Measurements from ENCODE around the gene TTLL11.

TTLL11 gene

GRCh38 chr9:122051351-122052321 lies 41.5 kb downstream of the TTLL11 start:
- TF ChIP-seq GLIS3 (CRISPR knock-in tag; IDR thresholded peaks at IDR 0.05): no peak
- no peak for TF ChIP-seq PPARA (CRISPR knock-in tag; IDR thresholded peaks at IDR 0.05; ENCODE audit: borderline replicate concordance)
- no peak for TF ChIP-seq RARB (CRISPR knock-in tag; IDR thresholded peaks at IDR 0.05)
- TF ChIP-seq ZNF565 (CRISPR knock-in tag; conservative IDR thresholded peaks at IDR 0.05; ENCODE audit: low read depth): no peak
- no peak for TF ChIP-seq ZC3H10 (CRISPR knock-in tag; IDR thresholded peaks at IDR 0.05)
- TF ChIP-seq ZNF70 (CRISPR knock-in tag; IDR thresholded peaks at IDR 0.05): no peak
- TF ChIP-seq TCF4 (CRISPR knock-in tag; IDR thresholded peaks at IDR 0.05; ENCODE audit: borderline replicate concordance): no peak
- TF ChIP-seq CREB5 (CRISPR knock-in tag; IDR thresholded peaks at IDR 0.05; ENCODE audit: low read depth): no peak
- TF ChIP-seq ZFP30 (CRISPR knock-in tag; IDR thresholded peaks at IDR 0.05): no peak
- TF ChIP-seq PATZ1 (CRISPR knock-in tag; IDR thresholded peaks at IDR 0.05; ENCODE audit: borderline replicate concordance): no peak
- TF ChIP-seq ZFP3 (CRISPR knock-in tag; IDR thresholded peaks at IDR 0.05): no peak
- TF ChIP-seq, protein P1, sequence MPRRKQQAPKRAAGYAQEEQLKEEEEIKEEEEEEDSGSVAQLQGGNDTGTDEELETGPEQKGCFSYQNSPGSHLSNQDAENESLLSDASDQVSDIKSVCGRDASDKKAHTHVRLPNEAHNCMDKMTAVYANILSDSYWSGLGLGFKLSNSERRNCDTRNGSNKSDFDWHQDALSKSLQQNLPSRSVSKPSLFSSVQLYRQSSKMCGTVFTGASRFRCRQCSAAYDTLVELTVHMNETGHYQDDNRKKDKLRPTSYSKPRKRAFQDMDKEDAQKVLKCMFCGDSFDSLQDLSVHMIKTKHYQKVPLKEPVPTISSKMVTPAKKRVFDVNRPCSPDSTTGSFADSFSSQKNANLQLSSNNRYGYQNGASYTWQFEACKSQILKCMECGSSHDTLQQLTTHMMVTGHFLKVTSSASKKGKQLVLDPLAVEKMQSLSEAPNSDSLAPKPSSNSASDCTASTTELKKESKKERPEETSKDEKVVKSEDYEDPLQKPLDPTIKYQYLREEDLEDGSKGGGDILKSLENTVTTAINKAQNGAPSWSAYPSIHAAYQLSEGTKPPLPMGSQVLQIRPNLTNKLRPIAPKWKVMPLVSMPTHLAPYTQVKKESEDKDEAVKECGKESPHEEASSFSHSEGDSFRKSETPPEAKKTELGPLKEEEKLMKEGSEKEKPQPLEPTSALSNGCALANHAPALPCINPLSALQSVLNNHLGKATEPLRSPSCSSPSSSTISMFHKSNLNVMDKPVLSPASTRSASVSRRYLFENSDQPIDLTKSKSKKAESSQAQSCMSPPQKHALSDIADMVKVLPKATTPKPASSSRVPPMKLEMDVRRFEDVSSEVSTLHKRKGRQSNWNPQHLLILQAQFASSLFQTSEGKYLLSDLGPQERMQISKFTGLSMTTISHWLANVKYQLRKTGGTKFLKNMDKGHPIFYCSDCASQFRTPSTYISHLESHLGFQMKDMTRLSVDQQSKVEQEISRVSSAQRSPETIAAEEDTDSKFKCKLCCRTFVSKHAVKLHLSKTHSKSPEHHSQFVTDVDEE (CRISPR knock-in tag; IDR thresholded peaks at IDR 0.05): no peak
- TF ChIP-seq TOX (CRISPR knock-in tag; IDR thresholded peaks at IDR 0.05; ENCODE audit: borderline replicate concordance): no peak
- TF ChIP-seq ESRRG (CRISPR knock-in tag; IDR thresholded peaks at IDR 0.05): no peak
- no peak for TF ChIP-seq OSR1 (CRISPR knock-in tag; IDR thresholded peaks at IDR 0.05)
- TF ChIP-seq SNAI2 (CRISPR knock-in tag; IDR thresholded peaks at IDR 0.05): no peak
- TF ChIP-seq, protein P2, sequence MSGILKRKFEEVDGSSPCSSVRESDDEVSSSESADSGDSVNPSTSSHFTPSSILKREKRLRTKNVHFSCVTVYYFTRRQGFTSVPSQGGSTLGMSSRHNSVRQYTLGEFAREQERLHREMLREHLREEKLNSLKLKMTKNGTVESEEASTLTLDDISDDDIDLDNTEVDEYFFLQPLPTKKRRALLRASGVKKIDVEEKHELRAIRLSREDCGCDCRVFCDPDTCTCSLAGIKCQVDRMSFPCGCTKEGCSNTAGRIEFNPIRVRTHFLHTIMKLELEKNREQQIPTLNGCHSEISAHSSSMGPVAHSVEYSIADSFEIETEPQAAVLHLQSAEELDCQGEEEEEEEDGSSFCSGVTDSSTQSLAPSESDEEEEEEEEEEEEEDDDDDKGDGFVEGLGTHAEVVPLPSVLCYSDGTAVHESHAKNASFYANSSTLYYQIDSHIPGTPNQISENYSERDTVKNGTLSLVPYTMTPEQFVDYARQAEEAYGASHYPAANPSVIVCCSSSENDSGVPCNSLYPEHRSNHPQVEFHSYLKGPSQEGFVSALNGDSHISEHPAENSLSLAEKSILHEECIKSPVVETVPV (CRISPR knock-in tag; IDR thresholded peaks at IDR 0.05): no peak
- TF ChIP-seq ISL1 (CRISPR knock-in tag; IDR thresholded peaks at IDR 0.05): no peak
- TF ChIP-seq CSDC2 (CRISPR knock-in tag; IDR thresholded peaks at IDR 0.05): no peak
- ATAC-seq: no peak

DNA sequence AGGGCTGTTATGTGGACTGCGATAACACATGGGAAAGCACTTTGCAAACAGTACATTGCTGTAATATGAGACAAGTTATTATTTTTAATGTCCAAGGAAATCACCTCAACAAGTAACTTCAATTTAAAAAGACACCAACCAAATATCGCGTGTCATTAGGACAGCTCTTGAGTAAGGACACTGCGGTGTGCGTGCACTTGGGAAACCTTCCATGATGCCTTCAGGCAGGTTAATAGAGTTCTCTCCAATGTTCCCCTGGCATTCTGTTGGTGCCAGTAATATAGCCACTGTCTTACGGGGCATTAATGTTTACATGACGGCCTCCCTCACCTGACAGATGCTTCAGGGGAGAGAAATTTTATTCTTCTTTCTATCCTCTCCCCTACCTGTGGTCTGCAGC lies 42.9 kb downstream of the TTLL11 start:
- no peak for ATAC-seq
- TF ChIP-seq ZNF70 (CRISPR knock-in tag; IDR thresholded peaks at IDR 0.05) (no peak), ZNF8 (CRISPR knock-in tag; IDR thresholded peaks at IDR 0.05) (no peak), OSR1 (CRISPR knock-in tag; IDR thresholded peaks at IDR 0.05) (no peak), ZFP3 (CRISPR knock-in tag; IDR thresholded peaks at IDR 0.05) (no peak), ZNF565 (CRISPR knock-in tag; conservative IDR thresholded peaks at IDR 0.05; ENCODE audit: low read depth) (no peak), ESRRG (CRISPR knock-in tag; IDR thresholded peaks at IDR 0.05) (no peak), PATZ1 (CRISPR knock-in tag; IDR thresholded peaks at IDR 0.05; ENCODE audit: borderline replicate concordance) (no peak), CSDC2 (CRISPR knock-in tag; IDR thresholded peaks at IDR 0.05) (no peak), RARB (CRISPR knock-in tag; IDR thresholded peaks at IDR 0.05) (no peak), PPARA (CRISPR knock-in tag; IDR thresholded peaks at IDR 0.05; ENCODE audit: borderline replicate concordance) (no peak)
- TF ChIP-seq, protein P1 (CRISPR knock-in tag; IDR thresholded peaks at IDR 0.05): no peak
- TF ChIP-seq, protein P2 (CRISPR knock-in tag; IDR thresholded peaks at IDR 0.05): no peak

Data from SK-N-SH treated with all-trans-retinoic acid at 6 μM for 48 hours (cell line).